Tongue (tissue), 2 donors: ENCODE data around the gene HMBS. TPM values are rescaled to one million over a fixed set of nuclear protein-coding genes. Genes with fewer than 3 reads are reported as not detected.
"Not testable (repeated sequence)": the region's sequence is repeated elsewhere in the genome, so short reads cannot be mapped to it uniquely, and the experiment has no call there.

Experiments used
- DNase-seq: peaks from one replicate; pipeline ENCODE4 v3.0.0-alpha.2; 2015
- total RNA-seq: library from RNA; depleted of rRNA; stranded (reverse); fragments of >200 nt; gene quantifications from one replicate; pipeline ENCODE4 v1.2.3, GENCODE V29; 2014

Gene HMBS
- total RNA-seq = 21.0 TPM

DNA sequence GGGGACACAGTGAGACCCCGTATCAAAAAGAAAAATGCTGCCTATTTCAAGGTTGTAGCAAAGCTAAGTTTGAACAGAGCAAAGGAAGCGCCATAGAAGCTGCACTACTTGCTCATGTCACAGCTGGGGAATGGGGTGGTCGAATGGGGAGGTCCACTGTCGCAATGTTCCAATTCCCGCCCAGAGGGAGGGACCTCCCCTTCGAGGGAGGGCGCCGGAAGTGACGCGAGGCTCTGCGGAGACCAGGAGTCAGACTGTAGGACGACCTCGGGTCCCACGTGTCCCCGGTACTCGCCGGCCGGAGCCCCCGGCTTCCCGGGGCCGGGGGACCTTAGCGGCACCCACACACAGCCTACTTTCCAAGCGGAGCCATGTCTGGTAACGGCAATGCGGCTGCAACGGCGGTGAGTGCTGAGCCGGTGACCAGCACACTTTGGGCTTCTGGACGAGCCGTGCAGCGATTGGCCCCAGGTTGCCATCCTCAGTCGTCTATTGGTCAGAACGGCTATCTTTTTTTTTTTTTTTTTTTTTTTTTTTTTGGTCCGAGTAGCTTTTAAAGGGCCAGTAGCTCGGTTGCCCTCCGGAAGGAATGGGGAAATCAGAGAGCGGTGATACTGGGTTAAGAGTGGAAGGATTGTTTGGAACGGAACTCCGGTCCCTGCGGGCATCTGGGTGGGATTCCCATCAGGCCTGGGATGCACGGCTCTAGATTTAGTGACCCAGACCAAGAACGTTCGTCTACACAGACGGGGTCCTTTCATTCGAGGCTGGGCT lies at the start of gene HMBS:
TSS of gene HMBS (plus strand) at position 219 of the 774 bp plus-strand sequence. CDS start at position 372, 153 bp downstream.
- peak; percentile 97 for DNase-seq

DNA sequence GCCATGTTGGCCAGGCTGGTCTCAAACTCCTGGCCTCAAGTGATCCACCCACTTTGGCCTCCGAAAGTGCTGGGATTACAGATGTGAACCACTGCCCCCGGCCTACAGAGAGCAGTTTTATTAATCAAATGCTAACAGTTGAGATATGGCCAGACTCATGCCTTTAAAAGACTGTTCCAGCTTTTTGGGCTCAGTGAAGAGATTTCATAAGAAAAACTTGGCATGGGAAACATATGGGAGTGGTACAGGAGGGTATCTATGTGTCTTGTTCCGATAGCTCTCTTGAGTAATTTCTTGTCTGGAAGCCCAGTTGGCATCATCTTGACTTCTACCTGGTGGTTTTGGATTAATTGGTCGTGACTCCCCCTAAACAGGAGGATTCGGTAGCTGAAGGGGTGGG lies 45.8 kb upstream of the HMBS start:
- no peak for DNase-seq

DNA sequence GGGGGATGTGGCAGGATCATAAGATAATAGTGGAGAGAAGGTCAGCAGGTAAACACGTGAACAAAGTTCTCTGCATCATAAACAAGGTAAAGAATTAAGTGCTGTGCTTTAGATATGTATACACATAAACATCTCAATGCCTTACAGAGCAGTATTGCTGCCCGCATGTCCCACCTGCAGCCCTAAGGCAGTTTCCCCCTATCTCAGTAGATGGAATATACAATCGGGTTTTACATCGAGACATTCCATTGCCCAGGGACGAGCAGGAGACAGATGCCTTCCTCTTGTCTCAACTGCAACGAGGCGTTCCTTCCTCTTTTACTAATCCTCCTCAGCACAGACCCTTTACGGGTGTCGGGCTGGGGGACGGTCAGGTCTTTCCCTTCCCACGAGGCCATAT lies 45.2 kb upstream of the HMBS start:
- not testable (repeated sequence) for DNase-seq

DNA sequence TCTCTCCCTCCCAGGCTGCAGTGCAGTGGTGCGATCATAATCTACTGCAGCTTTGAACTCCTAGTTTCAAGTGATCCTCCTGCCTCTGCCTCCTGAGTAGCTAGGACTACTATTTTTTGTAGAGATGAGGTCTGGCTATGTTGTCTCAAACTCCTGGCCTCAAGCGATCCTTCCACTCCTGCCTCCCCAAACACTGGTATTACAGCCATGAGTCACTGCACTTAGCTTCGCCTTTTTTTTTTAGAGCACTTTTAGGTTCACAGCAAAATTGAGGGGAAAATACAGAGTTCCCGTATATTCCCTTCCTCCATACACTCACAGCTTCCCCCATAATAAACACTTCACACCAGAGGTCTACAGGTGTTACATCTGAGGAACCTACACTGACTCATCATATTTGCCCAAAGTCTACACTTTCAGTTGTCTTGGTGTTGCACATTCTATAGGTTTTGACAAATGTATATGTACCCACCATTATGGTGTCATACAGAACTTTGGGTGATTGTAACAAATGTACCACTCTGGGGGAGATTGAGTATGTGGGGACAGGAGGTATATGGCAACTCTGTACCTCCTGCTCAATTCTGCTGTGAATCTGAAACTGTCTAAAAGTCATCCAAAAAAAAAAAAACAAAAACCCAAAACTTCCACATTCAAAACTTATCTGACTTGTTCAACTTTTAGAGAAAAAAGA lies 42.7 kb upstream of the HMBS start:
- DNase-seq = no peak

DNA sequence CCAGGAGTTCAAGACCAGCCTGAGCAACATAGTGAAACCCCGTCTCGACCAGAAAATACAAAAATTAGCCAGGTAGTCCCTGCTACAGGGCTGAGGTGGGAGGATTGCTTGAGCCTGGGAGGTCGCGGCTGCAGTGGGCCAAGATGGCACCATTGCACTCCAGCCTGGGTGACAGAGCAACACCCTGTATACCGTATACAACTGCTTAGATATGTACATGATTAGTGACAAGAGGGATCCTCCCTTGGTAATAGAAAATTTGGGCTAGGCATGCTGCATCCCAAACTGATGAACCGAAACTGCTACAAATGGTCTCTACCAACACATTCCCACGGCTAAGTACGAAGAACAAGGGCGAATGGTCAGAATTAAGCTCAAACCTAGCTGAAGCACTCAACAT lies 41.8 kb upstream of the HMBS start:
- DNase-seq = no peak

DNA sequence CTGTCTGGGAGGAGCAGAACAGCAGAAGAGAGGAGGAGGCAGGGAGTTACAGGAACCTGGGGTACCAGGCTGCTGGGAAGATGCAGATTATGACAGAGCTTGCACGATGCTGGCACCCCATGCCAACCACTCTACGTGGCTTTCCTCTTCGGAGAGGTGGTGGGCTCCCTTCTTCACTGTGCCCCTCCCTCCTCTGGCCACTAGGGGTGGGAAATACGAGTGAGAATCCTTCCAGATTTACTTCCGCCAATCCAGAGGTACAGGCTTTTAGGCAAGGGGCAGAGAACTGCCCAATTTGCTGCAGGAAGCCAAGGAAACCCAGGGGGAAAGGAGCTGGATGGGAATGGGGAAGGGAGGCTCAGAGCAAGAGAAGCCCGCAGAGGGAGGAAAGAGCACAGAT lies 40.0 kb upstream of the HMBS start:
- DNase-seq = no peak

DNA sequence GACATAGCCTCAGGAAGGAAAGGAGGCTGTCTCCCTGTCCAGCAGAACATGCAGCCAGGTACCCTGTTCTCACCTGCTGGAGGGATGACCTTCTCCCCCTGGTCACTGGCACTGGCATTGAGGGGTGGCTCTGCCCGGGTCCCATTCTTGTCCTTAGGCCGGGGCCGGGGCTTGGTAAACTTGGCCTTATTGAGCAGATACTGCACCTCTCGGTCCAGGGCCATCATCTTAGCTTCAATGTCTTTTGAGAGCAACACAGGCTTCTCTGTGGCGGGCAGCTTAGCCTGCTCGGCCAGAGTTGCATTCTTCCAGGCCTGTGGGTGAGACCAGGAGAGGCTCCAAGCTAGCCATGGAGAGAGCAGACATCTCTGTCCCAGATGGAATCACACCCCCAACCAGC lies 38.2 kb upstream of the HMBS start:
- DNase-seq = no peak

DNA sequence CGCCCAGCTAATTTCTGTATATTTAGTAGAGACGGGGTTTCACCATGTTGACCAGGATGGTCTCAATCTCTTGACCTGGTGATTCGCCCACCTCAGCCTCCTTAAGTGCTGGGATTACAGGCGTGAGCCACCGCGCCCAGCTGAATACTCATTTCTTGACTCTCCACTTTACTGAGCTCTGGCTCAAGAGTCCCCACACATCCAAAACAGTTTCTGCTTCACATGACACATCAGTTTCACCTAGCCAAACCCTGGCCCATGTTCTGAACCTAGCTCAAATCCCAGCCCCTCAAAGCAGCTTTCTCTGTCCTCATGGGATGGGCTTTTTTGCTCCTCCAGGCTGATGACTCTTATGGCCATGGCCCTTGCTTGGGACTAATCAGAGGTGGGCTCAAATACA lies 37.5 kb upstream of the HMBS start:
- DNase-seq = no peak

DNA sequence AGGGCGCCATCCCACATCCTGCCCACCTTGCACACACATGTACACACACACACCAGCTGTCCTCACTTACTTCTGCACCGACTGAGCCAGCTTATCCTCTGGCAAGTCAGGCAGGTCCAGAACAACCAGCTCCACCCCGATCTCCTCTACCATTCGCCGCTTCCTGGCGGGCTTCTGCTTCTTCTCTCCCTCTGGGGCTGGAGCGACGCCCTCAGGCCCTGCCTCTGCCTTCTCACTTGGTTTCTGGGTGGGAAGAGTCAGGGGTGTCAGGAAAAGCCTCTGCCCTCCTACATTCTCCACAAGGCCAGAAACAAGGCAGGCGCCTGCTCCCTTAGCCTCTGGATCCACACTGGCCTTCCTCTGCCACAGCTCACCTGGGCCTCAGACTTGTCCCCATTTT lies 36.0 kb upstream of the HMBS start:
- no peak for DNase-seq

DNA sequence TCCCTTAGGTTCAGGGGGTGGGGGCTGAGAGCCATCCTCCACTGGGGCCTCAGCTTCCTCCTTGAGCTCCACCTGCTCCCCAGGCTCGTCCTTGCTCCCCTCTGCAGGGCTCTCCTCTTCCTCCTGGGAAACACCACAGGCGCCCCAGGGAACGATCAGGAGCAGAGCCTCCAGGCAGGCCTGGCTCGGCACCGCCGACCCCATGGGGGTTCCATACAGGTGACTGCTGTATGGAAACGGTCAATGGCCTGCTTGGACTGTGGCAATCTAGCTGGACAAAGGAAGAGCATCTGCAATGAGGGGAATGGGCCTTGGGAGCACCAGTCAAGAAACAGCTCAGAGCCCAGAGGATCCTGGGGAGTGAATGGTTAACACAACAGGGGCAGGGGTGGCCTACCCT lies 35.6 kb upstream of the HMBS start:
- DNase-seq = no peak

DNA sequence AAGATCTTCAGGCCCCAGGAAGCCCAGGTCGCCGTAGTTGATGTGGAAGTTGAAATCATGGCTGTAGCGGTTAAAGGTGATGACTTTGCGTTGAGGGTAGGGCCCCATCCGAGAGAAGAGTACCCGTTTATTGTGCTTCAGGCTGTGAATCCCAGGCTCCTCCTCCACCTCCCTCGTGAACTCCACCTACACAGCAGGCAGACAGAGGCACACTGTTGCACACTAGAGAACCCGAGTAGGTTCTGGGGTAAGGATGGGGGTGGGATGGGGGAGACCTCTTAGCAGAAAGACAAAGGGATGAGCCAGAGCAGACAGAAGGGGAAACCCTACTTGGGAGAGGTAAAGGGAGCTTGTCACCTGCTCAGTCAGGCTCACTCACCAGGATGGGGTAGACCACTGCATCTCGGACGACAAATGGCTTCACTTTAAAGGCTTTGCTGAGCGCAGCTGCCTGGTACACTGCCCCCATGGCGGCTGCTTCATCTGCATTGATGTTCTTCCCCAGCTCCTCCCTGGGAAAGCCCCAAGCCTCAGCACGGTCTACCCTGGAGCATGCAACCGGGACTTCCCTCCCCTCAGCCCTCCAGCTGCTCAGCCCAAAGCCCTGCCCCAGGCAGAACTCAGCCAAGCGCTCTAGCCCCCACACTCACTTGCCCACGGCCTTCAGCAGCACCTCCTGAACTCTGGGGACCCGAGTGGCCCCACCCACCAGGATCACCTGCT lies 33.1 kb upstream of the HMBS start:
- DNase-seq = no peak

DNA sequence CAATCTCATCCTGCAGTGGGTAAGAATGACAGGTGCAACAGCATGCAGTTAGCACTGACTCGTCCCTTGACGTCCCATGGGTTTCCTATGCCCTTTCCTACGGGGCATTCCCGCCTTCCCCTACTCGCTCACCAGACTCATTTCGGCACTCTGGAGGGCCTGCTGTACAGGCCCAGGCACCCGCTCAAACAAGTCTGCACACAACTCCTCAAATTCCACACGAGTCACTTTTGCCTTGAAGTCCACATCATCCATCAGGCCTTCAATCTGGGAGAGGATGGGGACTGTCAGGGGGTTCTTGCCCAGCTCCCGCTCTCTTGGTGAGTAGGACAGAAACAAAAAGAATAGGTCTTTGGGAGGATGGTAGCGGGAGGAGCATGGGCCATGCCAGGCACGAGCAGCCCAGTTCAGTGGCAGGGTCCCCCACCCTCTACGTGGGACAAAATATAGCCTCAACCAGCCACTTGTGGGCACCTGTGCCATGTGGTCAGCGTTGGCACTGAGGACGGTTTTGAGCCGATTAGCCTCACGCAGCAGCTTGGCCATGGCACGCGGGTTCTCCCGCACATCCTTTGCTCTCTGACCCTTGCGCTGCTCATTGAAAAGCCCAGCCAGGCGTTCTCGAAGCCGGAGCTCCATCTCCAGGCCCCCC lies 32.4 kb upstream of the HMBS start:
- DNase-seq = no peak

DNA sequence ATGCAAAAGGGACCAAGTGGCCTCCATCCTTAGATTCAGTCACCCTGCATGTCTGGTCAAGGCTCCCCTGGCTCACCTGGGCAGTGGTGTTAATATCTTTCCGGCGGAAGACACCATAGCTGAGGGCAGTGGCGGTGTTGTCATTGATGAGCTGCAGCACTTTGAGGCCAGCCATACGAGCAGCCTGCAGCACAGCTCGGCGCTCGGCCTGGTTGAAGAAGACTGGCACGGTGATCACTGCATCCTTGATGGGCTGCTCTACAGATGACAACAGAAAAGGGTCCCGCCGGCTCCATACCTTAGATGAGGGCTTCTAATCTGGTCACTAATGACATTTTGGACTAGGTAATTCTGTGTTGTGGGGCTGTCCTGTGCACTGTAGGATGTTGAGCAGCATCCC lies 30.3 kb upstream of the HMBS start:
- no peak for DNase-seq

DNA sequence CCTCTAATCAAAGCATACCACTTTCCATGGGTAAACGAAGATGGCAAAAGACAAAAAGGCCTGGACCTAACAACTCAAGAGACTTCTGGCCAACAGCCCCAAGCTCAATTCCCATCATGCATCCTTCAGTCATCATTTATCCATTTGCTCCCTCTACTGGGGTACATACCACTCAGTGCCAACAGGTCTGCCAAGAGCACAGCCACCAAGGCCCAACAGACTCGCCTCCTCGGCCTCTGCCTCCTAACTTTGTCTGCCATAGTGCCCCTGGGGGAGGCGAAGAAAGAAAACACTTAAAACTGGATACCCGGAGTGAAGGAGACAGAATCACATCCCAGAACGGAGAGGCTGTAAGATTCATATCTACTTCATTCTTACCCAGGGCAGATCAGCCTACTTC lies 28.8 kb upstream of the HMBS start:
- no peak for DNase-seq

DNA sequence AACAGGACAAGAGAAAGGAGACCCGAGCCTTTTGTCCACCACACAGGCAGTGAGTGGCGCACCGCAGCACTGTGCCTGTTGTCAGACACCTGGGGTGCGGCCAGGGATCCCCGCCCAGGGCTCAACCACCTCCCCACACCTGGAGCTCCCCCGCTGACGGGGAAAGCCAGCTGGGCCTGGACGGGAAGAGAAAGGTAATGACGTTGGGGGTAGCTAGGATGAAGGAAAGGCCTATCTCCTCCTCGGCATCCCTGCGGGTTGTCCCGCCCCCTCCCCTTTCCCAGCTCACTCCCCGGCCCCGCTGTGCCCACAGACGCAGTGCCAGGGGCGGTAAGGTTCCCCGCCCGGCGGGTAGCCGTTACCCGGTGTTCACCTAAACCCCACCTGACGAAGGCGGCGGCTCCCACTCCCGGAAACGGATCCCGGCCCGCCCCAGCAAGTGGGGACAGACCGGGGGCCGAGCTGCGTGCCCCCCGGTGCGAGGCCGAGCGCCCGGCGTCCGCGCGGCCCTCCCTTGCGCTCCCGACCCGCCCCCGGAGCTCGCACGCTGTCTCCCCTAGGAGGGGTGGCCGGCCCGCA lies 28.2 kb upstream of the HMBS start:
- no peak for DNase-seq

DNA sequence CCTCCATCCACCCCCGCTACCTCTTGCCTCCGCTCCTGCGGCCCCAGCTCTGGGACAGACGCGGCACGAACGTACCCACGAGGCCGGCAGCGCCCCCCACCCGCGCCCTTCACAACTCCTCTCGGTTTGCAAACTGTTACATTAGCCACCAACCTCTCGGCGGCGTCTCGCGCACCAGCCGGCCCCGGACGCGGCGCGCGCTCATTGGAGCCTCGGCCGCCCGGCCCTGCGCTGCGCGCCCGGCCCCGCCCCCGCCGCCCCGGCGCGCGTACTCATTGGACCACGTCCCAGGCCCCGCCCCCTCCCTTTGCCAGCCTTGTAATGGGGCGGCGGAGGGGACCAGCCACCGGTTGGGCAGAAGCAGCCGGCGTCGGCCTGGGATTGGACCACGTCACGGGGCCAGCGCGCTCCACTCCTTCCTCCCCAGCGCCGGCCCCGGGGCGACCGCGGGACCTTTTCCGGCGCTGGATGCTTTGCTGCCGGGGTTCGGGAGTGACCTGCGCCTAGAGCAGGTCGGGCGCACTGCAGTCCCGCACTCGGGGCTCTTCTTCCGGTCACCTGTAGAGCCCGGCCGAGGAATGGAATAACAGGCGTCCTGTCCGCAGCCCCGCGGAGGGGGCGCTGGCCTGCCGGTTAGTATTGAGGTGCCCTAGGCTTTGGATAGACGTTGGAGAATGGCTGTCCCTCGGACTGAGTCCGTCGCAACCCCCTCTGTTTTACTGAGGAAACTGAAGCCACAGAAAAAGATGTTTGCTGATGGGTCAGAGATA lies 27.5 kb upstream of the HMBS start, which contains the start of gene HYOU1:
TSS of gene HYOU1 (minus strand) at position 206 of the 770 bp plus-strand sequence. CDS start 1,045 bp downstream, outside the sequence.
- DNase-seq = peak; percentile 98

DNA sequence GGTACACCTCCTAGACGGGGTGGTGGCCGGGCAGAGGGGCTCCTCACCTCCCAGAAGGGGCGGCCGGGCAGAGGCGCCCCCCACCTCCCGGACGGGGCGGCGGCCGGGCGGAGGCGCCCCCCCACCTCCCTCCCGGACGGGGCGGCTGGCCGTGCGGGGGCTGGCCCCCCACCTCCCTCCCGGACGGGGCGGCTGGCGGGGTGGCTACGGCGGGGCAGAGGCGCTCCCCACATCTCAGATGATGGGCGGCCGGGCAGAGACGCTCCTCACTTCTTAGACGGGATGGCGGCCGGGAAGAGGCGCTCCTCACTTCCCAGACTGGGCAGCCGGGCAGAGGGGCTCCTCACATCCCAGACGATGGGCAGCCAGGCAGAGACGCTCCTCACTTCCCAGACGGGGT lies 25.6 kb upstream of the HMBS start:
- DNase-seq = not testable (repeated sequence)

DNA sequence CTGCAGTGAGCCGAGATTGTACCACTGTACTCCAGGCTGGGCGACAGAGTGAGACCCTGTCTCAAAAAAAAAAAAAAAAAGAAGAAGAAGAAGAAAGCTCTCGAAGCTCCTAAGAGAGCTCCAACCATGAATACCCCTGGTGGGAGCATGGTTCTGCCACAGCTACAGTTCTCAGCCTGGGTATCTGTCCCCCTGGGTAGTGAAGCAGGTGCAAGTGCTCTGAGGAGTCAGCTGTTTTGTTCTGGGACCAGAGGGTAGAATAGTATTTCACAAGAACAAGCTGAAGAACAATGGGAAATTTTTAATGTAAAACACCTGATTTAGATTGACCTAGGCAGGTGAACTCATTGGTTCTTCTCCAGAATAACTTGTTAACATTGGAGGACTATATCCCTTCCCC lies 23.4 kb upstream of the HMBS start:
- DNase-seq = no peak

DNA sequence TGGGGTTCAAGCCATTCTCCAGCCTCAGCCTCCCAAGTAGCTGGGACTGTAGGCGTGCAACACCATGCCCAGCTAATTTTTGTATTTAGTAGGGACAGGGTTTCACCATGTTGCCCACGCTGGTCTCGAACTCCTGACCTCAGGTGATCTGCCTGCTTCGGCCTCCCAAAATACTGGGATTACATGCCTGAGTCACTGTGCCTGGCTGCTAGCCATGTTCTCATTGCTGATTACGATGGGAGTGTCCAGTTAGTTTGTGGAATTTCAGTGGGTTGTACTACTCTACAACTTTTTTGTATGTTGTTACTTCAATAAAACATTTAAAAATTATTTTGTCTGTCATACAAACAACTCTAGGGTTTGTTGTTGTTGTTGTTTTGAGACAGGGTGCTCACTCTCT lies 21.9 kb upstream of the HMBS start:
- no peak for DNase-seq

DNA sequence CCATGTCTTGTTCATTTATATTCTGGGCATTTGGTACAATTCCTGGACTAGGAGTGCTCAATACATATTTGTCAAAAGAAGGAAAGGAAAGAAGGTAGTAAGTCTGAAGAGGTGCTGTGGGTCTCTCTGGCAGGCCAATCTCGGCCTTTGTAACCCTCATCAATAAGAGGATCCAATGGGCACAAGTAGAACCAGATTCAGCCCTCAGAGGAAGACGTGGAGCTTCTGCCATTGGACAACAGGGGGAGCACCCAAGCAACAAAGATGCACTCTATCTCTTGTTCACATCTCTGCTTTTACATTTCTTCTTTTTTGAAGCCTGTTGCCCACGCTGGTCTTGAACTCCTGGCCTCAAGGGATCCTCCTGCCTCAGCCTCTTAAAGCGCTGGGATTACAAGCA lies 19.3 kb upstream of the HMBS start:
- DNase-seq = no peak
